Panc1 (cell line): ENCODE results near the gene GRIN2C. TPM values are rescaled to one million over a fixed set of nuclear protein-coding genes. Genes with fewer than 3 reads are reported as not detected.

Experiments
- ATAC-seq: fragments of 200-7000 bp; cut with Tn5 transposase; 2 replicates; pipeline ENCODE4 v1.9.1; 2020; ENCODE audit warnings: mild to moderate bottlenecking, moderate library complexity
- BruUV-seq: library from RNA; stranded (reverse); fragments of 400-500 nt; replicated peaks from 2 replicates; lab custom pipeline; 2021; lab: Mats Ljungman, UMichigan
- CTCF ChIA-PET: fragments of 300-600 bp; sonication (Branson Sonifier 250); formaldehyde crosslinking; loops from one replicate; lab custom pipeline; 2022; ENCODE audit warnings: antibody characterized with exemption; lab: Charles Lee
- POLR2A ChIA-PET: fragments of 300-600 bp; sonication (Branson Sonifier 250); formaldehyde crosslinking; loops from one replicate; lab custom pipeline; 2022; ENCODE audit warnings: antibody characterized with exemption; lab: Charles Lee
- DNase-seq: peaks from one replicate; pipeline ENCODE4 v3.0.0-alpha.2; 2010; ENCODE audit warnings: low read depth, low spot score
- H3K27ac ChIP-seq: 2 replicates; pipeline ENCODE4 v1.5.1; 2011; ENCODE audit warnings: mild to moderate bottlenecking, low read length, inconsistent platforms
- H3K27me3 ChIP-seq: fragments of 200-500 bp; sonication (Bioruptor generic); 2 replicates; pipeline ENCODE4 v1.6.0; 2014; ENCODE audit warnings: low read length, inconsistent platforms; ENCODE audit not compliant: control insufficient read depth, insufficient read depth
- H3K36me3 ChIP-seq: fragments of 200-500 bp; sonication (Bioruptor generic); 2 replicates; pipeline ENCODE4 v1.5.1; 2014; ENCODE audit warnings: inconsistent platforms, mild to moderate bottlenecking, low read length, moderate library complexity; ENCODE audit not compliant: control insufficient read depth, insufficient read depth
- H3K4me1 ChIP-seq: 2 replicates; pipeline ENCODE4 v1.5.1; 2011; ENCODE audit warnings: inconsistent platforms, mild to moderate bottlenecking, low read length, moderate library complexity; ENCODE audit not compliant: control insufficient read depth, insufficient read depth
- H3K4me3 ChIP-seq, 2 experiments: 2 replicates each; pipeline ENCODE4 v1.5.1; 2011 to 2012; ENCODE audit warnings: low read depth in 2 of 2, low read length in 2 of 2, mild to moderate bottlenecking in 2 of 2, inconsistent platforms in 1 of 2, moderate library complexity in 1 of 2
- H3K9me3 ChIP-seq: fragments of 200-500 bp; sonication (Bioruptor generic); 2 replicates; pipeline ENCODE4 v1.5.1; 2014; ENCODE audit warnings: low read depth, mild to moderate bottlenecking, inconsistent platforms, low read length, moderate library complexity; ENCODE audit not compliant: control insufficient read depth, insufficient read depth
- POLR2AphosphoS5 ChIP-seq: IDR thresholded peaks from 2 replicates; pipeline ENCODE4 v1.6.1; 2012; ENCODE audit warnings: mild to moderate bottlenecking, low read depth, low read length, moderate library complexity
- REST ChIP-seq, 2 experiments: IDR thresholded peaks; 2 replicates each; pipeline ENCODE4 v1.6.1; 2011 to 2012; ENCODE audit warnings: low read depth in 2 of 2, control low read depth in 1 of 2, low read length in 1 of 2, mild to moderate bottlenecking in 1 of 2, moderate library complexity in 1 of 2; ENCODE audit not compliant: insufficient read depth in 1 of 2
- SIN3A ChIP-seq: IDR thresholded peaks from 2 replicates; pipeline ENCODE4 v1.6.1; 2012; ENCODE audit warnings: low read depth, mild to moderate bottlenecking, low read length, moderate library complexity, borderline replicate concordance; ENCODE audit not compliant: insufficient read depth
- TCF7L2 ChIP-seq: IDR thresholded peaks from 2 replicates; pipeline ENCODE4 v1.6.1; 2011; ENCODE audit warnings: mild to moderate bottlenecking, low read depth, low read length, inconsistent platforms
- in situ Hi-C: cut with HindIII; loops from 2 replicates; pipeline ENCODE4 v1.10.0; 2016; ENCODE audit warnings: low sequenced_read_pairs, low pct_unique_long_range_greater_than_20kb
- intact Hi-C: fragments of 100-400 bp; cut with micrococcal nuclease; formaldehyde crosslinking; loops from one replicate; pipeline ENCODE4 v1.10.0; 2022; ENCODE audit not compliant: unreplicated experiment
- total RNA-seq: library from RNA; stranded (reverse); gene quantifications from one replicate; pipeline ENCODE4 v1.2.1, GENCODE V29; 2021; ENCODE audit not compliant: unreplicated experiment
- TF ChIP-seq, protein P1 (sequence below): fragments of 450-650 bp; IDR thresholded peaks from 2 replicates; pipeline ENCODE4 v1.5.1; 2017; ENCODE audit warnings: mild to moderate bottlenecking

The GRIN2C gene
- total RNA-seq, 1 experiment from 2014 or later, result 0.10 TPM

DNA sequence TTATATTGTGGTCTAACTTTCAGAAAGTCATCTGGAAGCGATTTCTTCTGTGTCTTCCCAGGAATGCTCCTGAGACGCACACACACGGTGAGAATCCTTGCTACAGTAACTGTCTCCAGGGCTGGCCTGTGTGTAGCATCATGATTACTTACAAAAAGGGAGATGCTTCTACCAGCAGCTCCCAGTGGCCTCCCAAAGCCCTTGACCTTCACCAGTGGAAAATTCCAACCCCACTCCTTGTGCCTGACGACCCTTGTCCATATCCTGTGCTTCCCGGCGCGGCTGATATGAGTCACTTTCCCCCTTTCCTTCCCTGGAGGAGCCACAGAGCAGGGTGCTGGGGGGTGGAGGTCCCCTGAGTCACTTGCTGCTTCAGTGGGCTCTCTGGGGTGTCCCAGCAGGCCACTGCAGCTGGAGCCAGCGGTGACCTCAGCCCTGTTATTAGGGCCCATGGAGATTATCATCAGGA lies 61.4 kb downstream of the GRIN2C start:
- Histone ChIP-seq H3K4me1 (no peaks in the 10 kb centered on the region; the same call in 1 of the 2 replicates), H3K36me3 (no peaks in the 10 kb centered on the region), H3K27ac (no peak overlapping the region), H3K27me3 (no peaks in the 10 kb centered on the region), H3K9me3 (no peaks in the 10 kb centered on the region), H3K4me3 (no peak overlapping the region)
- intact Hi-C loops (no loop called here), in situ Hi-C loops (no loop called here)
- ChIA-PET POLR2A (no interaction called here), CTCF (no interaction called here)
- ATAC-seq (no peak), DNase-seq (no peak)
- BruUV-seq, result no TSS peak
- TF ChIP-seq REST (IDR thresholded peaks at IDR 0.05; ENCODE audit: insufficient read depth in 1 of 2, low read depth in 2 of 2, low read length in 1 of 2), result no peak
- no peak for TF ChIP-seq TCF7L2

GRCh38 chr17:74797824-74798223 lies 61.9 kb downstream of the GRIN2C start:
- CTCF ChIA-PET, result no interaction called here
- Histone ChIP-seq H3K4me1 (no peaks in the 10 kb centered on the region), H3K36me3 (no peaks in the 10 kb centered on the region), H3K27ac (no peak overlapping the region), H3K4me3 (no peak overlapping the region), H3K27me3 (no peaks in the 10 kb centered on the region), H3K9me3 (no peaks in the 10 kb centered on the region)
- DNase-seq (no peak), ATAC-seq (no peak)
- in situ Hi-C loops (no loop called here), intact Hi-C loops (no loop called here)
- BruUV-seq, result no TSS peak
- POLR2A ChIA-PET, result no interaction called here
- no peak for TF ChIP-seq POLR2AphosphoS5
- TF ChIP-seq, protein P1, sequence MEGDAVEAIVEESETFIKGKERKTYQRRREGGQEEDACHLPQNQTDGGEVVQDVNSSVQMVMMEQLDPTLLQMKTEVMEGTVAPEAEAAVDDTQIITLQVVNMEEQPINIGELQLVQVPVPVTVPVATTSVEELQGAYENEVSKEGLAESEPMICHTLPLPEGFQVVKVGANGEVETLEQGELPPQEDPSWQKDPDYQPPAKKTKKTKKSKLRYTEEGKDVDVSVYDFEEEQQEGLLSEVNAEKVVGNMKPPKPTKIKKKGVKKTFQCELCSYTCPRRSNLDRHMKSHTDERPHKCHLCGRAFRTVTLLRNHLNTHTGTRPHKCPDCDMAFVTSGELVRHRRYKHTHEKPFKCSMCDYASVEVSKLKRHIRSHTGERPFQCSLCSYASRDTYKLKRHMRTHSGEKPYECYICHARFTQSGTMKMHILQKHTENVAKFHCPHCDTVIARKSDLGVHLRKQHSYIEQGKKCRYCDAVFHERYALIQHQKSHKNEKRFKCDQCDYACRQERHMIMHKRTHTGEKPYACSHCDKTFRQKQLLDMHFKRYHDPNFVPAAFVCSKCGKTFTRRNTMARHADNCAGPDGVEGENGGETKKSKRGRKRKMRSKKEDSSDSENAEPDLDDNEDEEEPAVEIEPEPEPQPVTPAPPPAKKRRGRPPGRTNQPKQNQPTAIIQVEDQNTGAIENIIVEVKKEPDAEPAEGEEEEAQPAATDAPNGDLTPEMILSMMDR, result no peak
- TF ChIP-seq REST (IDR thresholded peaks at IDR 0.05; ENCODE audit: insufficient read depth in 1 of 2, low read depth in 2 of 2, low read length in 1 of 2), result no peak
- TF ChIP-seq TCF7L2, result no peak
- TF ChIP-seq SIN3A, result no peak
